Vagina (tissue), 2 donors: ENCODE data around the gene PADI1. TPM values are rescaled to one million over a fixed set of nuclear protein-coding genes. Genes with fewer than 3 reads are reported as not detected.

Experiments used
- DNase-seq, 2 donors: peaks; one replicate each; pipeline ENCODE4 v3.0.0-alpha.2; 2017; ENCODE audit errors: extremely low spot score in 2 of 2
- H3K27ac ChIP-seq: fragments of 200-600 bp; sonication (generic); one replicate; pipeline ENCODE4 v1.5.1; 2019
- H3K27me3 ChIP-seq: fragments of 200-600 bp; sonication (generic); one replicate; pipeline ENCODE4 v1.5.1; 2019
- H3K36me3 ChIP-seq, 2 donors: fragments of 200-600 bp; sonication (generic); one replicate each; pipeline ENCODE4 v1.5.1; 2017 to 2019
- H3K4me1 ChIP-seq: fragments of 200-600 bp; sonication (generic); one replicate; pipeline ENCODE4 v1.5.1; 2019
- H3K4me3 ChIP-seq, 2 donors: fragments of 200-600 bp; sonication (generic); 1 replicate in 1 of 2; 2 replicates in 1 of 2; pipeline ENCODE4 v1.5.1; 2016 to 2019
- H3K9me3 ChIP-seq: fragments of 200-600 bp; sonication (generic); one replicate; pipeline ENCODE4 v1.5.1; 2019
- CTCF ChIP-seq, 3 experiments: fragments of 450-650 bp in 2 of 3; fragments of 200-600 bp in 1 of 3; sonication (generic) in 1 of 3; IDR thresholded peaks; one replicate each; pipeline ENCODE4 v1.5.1; 2017 to 2019; ENCODE audit warnings: antibody characterized with exemption in 3 of 3, mild to moderate bottlenecking in 2 of 3, moderate library complexity in 2 of 3
- POLR2A ChIP-seq, 2 donors: fragments of 450-650 bp; IDR thresholded peaks; one replicate each; pipeline ENCODE4 v1.6.1; 2017; ENCODE audit warnings: antibody characterized with exemption in 2 of 2, mild to moderate bottlenecking in 2 of 2, moderate library complexity in 2 of 2
- POLR2AphosphoS5 ChIP-seq, 2 donors: sonication (generic); formaldehyde crosslinking; IDR thresholded peaks; one replicate each; pipeline ENCODE4 v1.9.0; 2017; ENCODE audit warnings: antibody characterized with exemption in 2 of 2, mild to moderate bottlenecking in 2 of 2, low read depth in 1 of 2; ENCODE audit not compliant: insufficient read depth in 1 of 2
- intact Hi-C: fragments of 100-400 bp; cut with DNase I; formaldehyde crosslinking; loops from one replicate; pipeline ENCODE4 v1.15.1; 2023
- total RNA-seq: library from RNA; depleted of rRNA; stranded (reverse); fragments of >200 nt; gene quantifications from one replicate; pipeline ENCODE4 v1.2.3, GENCODE V29; 2016

The PADI1 gene
- total RNA-seq, 1 donor from 2014 or later = 46.4 TPM

- no peaks in the 10 kb centered on the region for H3K27me3 ChIP-seq
- H3K4me1 ChIP-seq = no peaks in the 10 kb centered on the region
- no peak overlapping the region for H3K27ac ChIP-seq
- H3K36me3 ChIP-seq = no peaks in the 10 kb centered on the region
- no peak overlapping the region for H3K4me3 ChIP-seq
- TF ChIP-seq POLR2AphosphoS5 (IDR thresholded peaks at IDR 0.05; ENCODE audit: insufficient read depth in 1 of 2, low read depth in 1 of 2) = no peak
- no peak for TF ChIP-seq POLR2A (IDR thresholded peaks at IDR 0.05)
- TF ChIP-seq CTCF (IDR thresholded peaks at IDR 0.05) = no peak
- intact Hi-C loops = no loop called here
- DNase-seq = no peak
- no peaks in the 10 kb centered on the region for H3K9me3 ChIP-seq
Observed at GRCh38 chr1:17205652-17206051, 724 bp downstream of the PADI1 start.

GRCh38 chr1:17206196-17206595 lies 1.3 kb downstream of the PADI1 start:
- Histone ChIP-seq H3K4me3 (no peak overlapping the region), H3K27ac (no peak overlapping the region), H3K9me3 (no peaks in the 10 kb centered on the region), H3K27me3 (no peaks in the 10 kb centered on the region), H3K4me1 (no peaks in the 10 kb centered on the region), H3K36me3 (no peaks in the 10 kb centered on the region)
- no peak for DNase-seq
- intact Hi-C loops = no loop called here
- TF ChIP-seq CTCF (IDR thresholded peaks at IDR 0.05) = no peak
- TF ChIP-seq POLR2A (IDR thresholded peaks at IDR 0.05) = no peak
- TF ChIP-seq POLR2AphosphoS5 (IDR thresholded peaks at IDR 0.05; ENCODE audit: insufficient read depth in 1 of 2, low read depth in 1 of 2) = no peak

GRCh38 chr1:17207046-17207445 lies 2.1 kb downstream of the PADI1 start:
- Histone ChIP-seq H3K27ac (no peak overlapping the region), H3K4me3 (no peak overlapping the region)
- DNase-seq = no peak

GRCh38 chr1:17207540-17207939 lies 2.6 kb downstream of the PADI1 start:
- Histone ChIP-seq H3K4me1 (peaks cover 2% of the 10 kb centered on the region), H3K36me3 (no peaks in the 10 kb centered on the region), H3K27me3 (no peaks in the 10 kb centered on the region), H3K27ac (no peak overlapping the region), H3K9me3 (no peaks in the 10 kb centered on the region), H3K4me3 (no peak overlapping the region)
- no peak for DNase-seq
- TF ChIP-seq POLR2AphosphoS5 (IDR thresholded peaks at IDR 0.05; ENCODE audit: insufficient read depth in 1 of 2, low read depth in 1 of 2) (no peak), POLR2A (IDR thresholded peaks at IDR 0.05) (no peak), CTCF (IDR thresholded peaks at IDR 0.05) (no peak)
- intact Hi-C loops = no loop called here

More at GRCh38 chr1:17207046-17207445, 2.1 kb downstream of the PADI1 start:
- TF ChIP-seq POLR2AphosphoS5 (IDR thresholded peaks at IDR 0.05; ENCODE audit: insufficient read depth in 1 of 2, low read depth in 1 of 2) (no peak), POLR2A (IDR thresholded peaks at IDR 0.05) (no peak), CTCF (IDR thresholded peaks at IDR 0.05) (no peak)
- intact Hi-C loops = no loop called here
- H3K27me3 ChIP-seq = no peaks in the 10 kb centered on the region
- no peaks in the 10 kb centered on the region for H3K36me3 ChIP-seq
- no peaks in the 10 kb centered on the region for H3K4me1 ChIP-seq
- no peaks in the 10 kb centered on the region for H3K9me3 ChIP-seq

GRCh38 chr1:17207966-17208418 lies 3.1 kb downstream of the PADI1 start:
- H3K4me3 ChIP-seq = no peak overlapping the region
- no peak for DNase-seq
- H3K27me3 ChIP-seq = no peaks in the 10 kb centered on the region
- peaks cover 7% of the 10 kb centered on the region for H3K4me1 ChIP-seq
- no peaks in the 10 kb centered on the region for H3K36me3 ChIP-seq
- no peaks in the 10 kb centered on the region for H3K9me3 ChIP-seq
- TF ChIP-seq CTCF (IDR thresholded peaks at IDR 0.05) = no peak
- no peak for TF ChIP-seq POLR2AphosphoS5 (IDR thresholded peaks at IDR 0.05; ENCODE audit: insufficient read depth in 1 of 2, low read depth in 1 of 2)
- no peak for TF ChIP-seq POLR2A (IDR thresholded peaks at IDR 0.05)
- intact Hi-C loops = no loop called here
- no peak overlapping the region for H3K27ac ChIP-seq
